NK-92 (cell line): ENCODE results near the gene EIF3CL.
"Not testable (repeated sequence)": the region's sequence is repeated elsewhere in the genome, so short reads cannot be mapped to it uniquely, and the experiment has no call there.

Source experiments
- DNase-seq: peaks from one replicate; lab custom pipeline; 2025; ENCODE audit not compliant: unreplicated experiment; lab: John Stamatoyannopoulos, UW

EIF3CL gene

GRCh38 chr16:28362600-28362999, 41.0 kb downstream of the EIF3CL start:
- not testable (repeated sequence) for DNase-seq

- not testable (repeated sequence) for DNase-seq
Observed at GRCh38 chr16:28338230-28338629, 65.4 kb downstream of the EIF3CL start.

- DNase-seq = not testable (repeated sequence)
Observed at GRCh38 chr16:28336940-28337710, 66.5 kb downstream of the EIF3CL start.

GRCh38 chr16:28335678-28336077, 68.0 kb downstream of the EIF3CL start:
- DNase-seq = not testable (repeated sequence)

- DNase-seq = not testable (repeated sequence)
Observed at GRCh38 chr16:28332632-28333031, 71.0 kb downstream of the EIF3CL start.

GRCh38 chr16:28330981-28331380, 72.7 kb downstream of the EIF3CL start:
- not testable (repeated sequence) for DNase-seq

GRCh38 chr16:28330232-28330631, 73.4 kb downstream of the EIF3CL start:
- DNase-seq = not testable (repeated sequence)
